GM19372 (cell line): Measurements from ENCODE around the gene GNAO1.

Source experiments
- ATAC-seq: cut with Tn5 transposase; IDR thresholded peaks from one replicate; pipeline ENCODE4 v1.9.1; 2021; ENCODE audit warnings: mild to moderate bottlenecking, low read depth, moderate library complexity; ENCODE audit not compliant: unreplicated experiment

Gene GNAO1

GRCh38 chr16:56344518-56345405, 153.5 kb downstream of the GNAO1 start:
- no peak for ATAC-seq

- no peak for ATAC-seq
Observed at GRCh38 chr16:56345406-56346050, 154.2 kb downstream of the GNAO1 start.

GRCh38 chr16:56346131-56346890, 155.0 kb downstream of the GNAO1 start:
- ATAC-seq = no peak

- no peak for ATAC-seq
Observed at GRCh38 chr16:56347166-56347565, 155.9 kb downstream of the GNAO1 start.

- no peak for ATAC-seq
Observed at GRCh38 chr16:56347670-56348069, 156.4 kb downstream of the GNAO1 start.

- ATAC-seq = no peak
Observed at GRCh38 chr16:56348168-56349085, 157.1 kb downstream of the GNAO1 start.

GRCh38 chr16:56349086-56349415, 157.8 kb downstream of the GNAO1 start:
- no peak for ATAC-seq

- no peak for ATAC-seq
Observed at GRCh38 chr16:56349711-56350161, 158.4 kb downstream of the GNAO1 start.

GRCh38 chr16:56350491-56351405, 159.5 kb downstream of the GNAO1 start:
- no peak for ATAC-seq

GRCh38 chr16:56351481-56351880, 160.2 kb downstream of the GNAO1 start:
- ATAC-seq = no peak

- no peak for ATAC-seq
Observed at GRCh38 chr16:56352351-56353053, 161.2 kb downstream of the GNAO1 start.

- no peak for ATAC-seq
Observed at GRCh38 chr16:56353054-56353921, 162.0 kb downstream of the GNAO1 start.

- no peak for ATAC-seq
Observed at GRCh38 chr16:56354016-56354415, 162.7 kb downstream of the GNAO1 start.

- ATAC-seq = no peak
Observed at GRCh38 chr16:56354746-56355145, 163.5 kb downstream of the GNAO1 start.

- no peak for ATAC-seq
Observed at GRCh38 chr16:56355221-56355620, 163.9 kb downstream of the GNAO1 start.

GRCh38 chr16:56355786-56356275, 164.5 kb downstream of the GNAO1 start:
- ATAC-seq = no peak
